Measurements from ENCODE around the gene RTL9. TPM values are rescaled to one million over a fixed set of nuclear protein-coding genes. Genes with fewer than 3 reads are reported as not detected.
"Not testable (repeated sequence)": the region's sequence is repeated elsewhere in the genome, so short reads cannot be mapped to it uniquely, and the experiment has no call there.

RTL9 gene
- total RNA-seq, 1 donor from 2014 or later = not detected

DNA sequence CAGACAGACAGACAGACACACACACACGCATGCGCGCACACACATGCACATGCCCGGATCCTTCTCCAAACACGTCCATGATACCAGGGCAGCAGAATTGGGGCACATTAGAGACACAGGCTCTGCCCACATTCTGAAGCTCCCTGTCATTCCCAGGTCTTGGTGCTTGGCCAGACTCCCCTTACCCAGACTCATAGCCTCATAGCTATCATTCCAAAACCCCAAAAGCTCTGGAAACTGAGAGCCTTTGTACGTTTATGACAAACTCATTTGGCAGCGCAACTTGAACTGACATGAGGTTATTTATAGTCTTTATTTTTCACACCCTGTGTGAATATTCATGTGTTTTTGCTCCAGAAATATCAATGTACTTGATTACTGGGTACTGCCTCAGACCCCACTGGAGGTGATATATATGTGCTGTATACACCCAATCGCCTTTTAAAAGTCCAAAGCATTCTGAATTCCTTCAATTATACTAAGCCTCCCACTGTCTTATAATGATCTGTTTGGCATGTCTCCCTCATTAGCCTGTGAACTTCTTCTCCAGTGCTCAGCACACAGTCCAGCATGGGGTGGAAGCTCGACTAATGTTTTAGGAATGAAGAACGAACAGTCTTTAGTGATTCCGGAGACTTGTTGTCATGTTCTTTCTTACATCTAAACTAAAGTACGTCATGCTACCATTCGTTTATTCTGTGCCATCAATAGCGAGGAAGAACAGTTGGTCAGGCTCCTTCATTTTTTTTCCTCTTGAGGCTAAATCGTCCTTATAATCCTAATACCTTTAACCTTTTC lies 45.0 kb downstream of the RTL9 start:
- H3K4me3 ChIP-seq (ENCODE audit: low read depth, low read length) = no peak overlapping the region
- no peak for DNase-seq (ENCODE audit: low read depth)
- TF ChIP-seq, protein P1, sequence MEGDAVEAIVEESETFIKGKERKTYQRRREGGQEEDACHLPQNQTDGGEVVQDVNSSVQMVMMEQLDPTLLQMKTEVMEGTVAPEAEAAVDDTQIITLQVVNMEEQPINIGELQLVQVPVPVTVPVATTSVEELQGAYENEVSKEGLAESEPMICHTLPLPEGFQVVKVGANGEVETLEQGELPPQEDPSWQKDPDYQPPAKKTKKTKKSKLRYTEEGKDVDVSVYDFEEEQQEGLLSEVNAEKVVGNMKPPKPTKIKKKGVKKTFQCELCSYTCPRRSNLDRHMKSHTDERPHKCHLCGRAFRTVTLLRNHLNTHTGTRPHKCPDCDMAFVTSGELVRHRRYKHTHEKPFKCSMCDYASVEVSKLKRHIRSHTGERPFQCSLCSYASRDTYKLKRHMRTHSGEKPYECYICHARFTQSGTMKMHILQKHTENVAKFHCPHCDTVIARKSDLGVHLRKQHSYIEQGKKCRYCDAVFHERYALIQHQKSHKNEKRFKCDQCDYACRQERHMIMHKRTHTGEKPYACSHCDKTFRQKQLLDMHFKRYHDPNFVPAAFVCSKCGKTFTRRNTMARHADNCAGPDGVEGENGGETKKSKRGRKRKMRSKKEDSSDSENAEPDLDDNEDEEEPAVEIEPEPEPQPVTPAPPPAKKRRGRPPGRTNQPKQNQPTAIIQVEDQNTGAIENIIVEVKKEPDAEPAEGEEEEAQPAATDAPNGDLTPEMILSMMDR (conservative IDR thresholded peaks at IDR 0.05; ENCODE audit: low read depth, low read length) = no peak

DNA sequence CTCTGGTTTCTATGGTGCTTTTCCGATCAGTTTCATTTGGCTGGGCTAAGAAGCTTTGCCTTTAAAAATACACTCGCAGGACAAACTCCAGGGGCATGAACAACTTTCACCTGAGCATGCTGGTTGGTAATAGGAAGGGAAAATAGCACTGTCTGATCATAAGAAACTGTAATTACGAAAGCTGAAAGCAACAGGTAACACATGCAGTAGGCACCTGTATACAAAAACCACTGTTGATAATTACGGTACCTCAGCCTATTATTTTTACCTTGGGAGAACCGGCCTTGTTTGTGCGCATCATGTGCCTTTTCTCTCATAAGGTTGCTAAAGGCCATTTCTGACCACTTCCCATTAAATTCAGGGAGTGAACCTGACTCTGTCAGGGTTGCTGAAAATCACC lies 45.7 kb downstream of the RTL9 start:
- TF ChIP-seq, protein P1 (conservative IDR thresholded peaks at IDR 0.05; ENCODE audit: low read depth, low read length) = no peak
- DNase-seq (ENCODE audit: low read depth) = no peak
- H3K4me3 ChIP-seq (ENCODE audit: low read depth, low read length) = no peak overlapping the region

DNA sequence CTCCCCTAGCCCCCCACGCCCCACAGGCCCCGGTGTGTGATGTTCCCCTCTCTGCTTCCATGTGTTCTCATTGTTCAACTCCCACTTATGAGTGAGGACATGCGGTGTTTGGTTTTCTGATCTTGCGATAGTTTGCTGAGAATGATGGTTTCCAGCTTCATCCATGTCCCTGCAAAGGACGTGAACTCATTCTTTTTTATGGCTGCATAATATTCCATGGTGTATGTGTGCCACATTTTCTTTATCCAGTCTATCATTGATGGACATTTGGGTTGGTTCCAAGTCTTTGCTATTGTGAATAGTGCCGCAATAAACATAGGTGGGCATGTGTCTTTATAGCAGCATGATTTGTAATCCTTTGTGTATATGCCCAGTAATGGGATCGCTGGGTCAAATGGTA lies 47.6 kb downstream of the RTL9 start:
- not testable (repeated sequence) for DNase-seq (ENCODE audit: low read depth); H3K4me3 ChIP-seq (ENCODE audit: low read depth, low read length)

DNA sequence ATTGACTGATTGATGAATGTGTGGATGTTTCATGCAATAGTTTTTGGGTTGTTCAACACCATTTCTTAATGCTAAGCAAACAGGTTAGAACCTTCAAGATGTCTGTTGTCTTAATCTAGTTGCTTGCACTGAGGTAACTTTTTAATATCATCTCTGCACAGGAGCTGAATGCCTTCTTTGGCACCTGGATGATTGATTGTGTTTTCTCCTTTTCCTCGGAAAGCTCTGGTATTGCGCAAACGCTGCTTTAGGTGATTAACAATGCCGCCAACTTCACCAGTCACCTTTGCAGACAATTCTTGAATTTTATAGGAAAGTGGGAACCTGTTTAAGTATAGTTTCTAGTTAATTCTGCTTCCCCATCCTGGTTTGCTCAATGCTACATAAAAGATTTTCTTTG lies 48.2 kb downstream of the RTL9 start:
- no peak for DNase-seq (ENCODE audit: low read depth)
- H3K4me3 ChIP-seq (ENCODE audit: low read depth, low read length) = no peak overlapping the region
- TF ChIP-seq, protein P1 (conservative IDR thresholded peaks at IDR 0.05; ENCODE audit: low read depth, low read length) = no peak

DNA sequence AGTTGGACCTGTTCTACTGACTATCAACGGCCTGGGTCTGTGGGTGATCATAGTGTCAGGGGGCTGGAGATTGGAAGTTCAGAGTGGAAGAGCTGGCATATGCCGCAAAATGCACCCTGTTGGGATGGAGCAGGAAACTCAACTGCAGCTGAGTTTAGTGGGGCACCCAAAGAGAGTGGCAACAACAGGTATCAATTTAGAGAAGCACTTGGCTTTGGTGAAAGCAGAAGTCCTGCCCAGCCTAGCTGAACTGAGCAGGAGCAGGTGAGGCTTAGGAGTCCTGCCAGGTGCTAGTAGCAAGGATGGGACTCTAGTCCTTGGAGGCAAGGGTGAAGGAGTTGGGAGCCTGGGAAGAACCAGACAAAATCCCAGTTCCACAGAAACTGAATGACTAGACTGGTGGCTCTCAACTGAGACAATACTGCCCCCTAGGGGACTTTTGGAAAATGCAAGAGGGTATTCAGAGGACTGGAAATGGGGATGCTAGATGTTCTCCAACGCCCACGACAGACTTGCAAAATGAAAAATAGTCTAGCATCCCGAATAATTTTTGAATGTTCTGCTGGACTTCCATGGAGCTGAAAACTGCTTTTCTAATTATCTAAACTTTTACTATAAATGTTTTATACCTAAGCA lies 49.4 kb downstream of the RTL9 start:
- no peak overlapping the region for H3K4me3 ChIP-seq (ENCODE audit: low read depth, low read length)
- TF ChIP-seq, protein P1 (conservative IDR thresholded peaks at IDR 0.05; ENCODE audit: low read depth, low read length) = peak; percentile 69
- DNase-seq (ENCODE audit: low read depth) = no peak

Other genes with a start within 250 kb of the RTL9 start
- gene AMMECR1, start 40.8 kb upstream of the RTL9 start, total RNA-seq = 16.7 and 23.7 TPM in 2 replicates